ENCODE data around the gene CDKN2AIPNL.

- TF ChIP-seq EZH2 (optimal IDR thresholded peaks at IDR 0.05; ENCODE audit: low read depth, low read length) (no peak), CTCF (IDR thresholded peaks at IDR 0.05; ENCODE audit: low read length) (no peak), EZH2phosphoT487 (IDR thresholded peaks at IDR 0.05; ENCODE audit: low read length) (no peak)
Measured at GRCh38 chr5:134437847-134438581, 26.3 kb upstream of the CDKN2AIPNL start.
